ENCODE measurements around the gene ITGAX.

DNA sequence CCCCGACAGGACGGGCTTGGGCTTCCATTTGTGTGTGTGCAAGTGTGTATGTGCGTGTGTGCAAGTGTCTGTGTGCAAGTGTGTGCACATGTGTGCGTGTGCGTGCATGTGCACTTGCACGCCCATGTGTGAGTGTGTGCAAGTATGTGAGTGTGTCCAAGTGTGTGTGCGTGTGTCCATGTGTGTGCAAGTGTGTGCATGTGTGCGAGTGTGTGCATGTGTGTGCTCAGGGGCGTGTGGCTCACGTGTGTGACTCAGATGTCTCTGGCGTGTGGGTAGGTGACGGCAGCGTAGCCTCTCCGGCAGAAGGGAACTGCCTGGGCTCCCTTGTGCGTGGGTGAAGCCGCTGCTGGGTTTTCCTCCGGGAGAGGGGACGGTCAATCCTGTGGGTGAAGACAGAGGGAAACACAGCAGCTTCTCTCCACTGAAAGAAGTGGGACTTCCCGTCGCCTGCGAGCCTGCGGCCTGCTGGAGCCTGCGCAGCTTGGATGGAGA is 23.1 kb upstream of the ITGAX start:
- TF ChIP-seq EZH2phosphoT487 (IDR thresholded peaks at IDR 0.05; ENCODE audit: borderline replicate concordance): no peak
- TF ChIP-seq, protein P1, sequence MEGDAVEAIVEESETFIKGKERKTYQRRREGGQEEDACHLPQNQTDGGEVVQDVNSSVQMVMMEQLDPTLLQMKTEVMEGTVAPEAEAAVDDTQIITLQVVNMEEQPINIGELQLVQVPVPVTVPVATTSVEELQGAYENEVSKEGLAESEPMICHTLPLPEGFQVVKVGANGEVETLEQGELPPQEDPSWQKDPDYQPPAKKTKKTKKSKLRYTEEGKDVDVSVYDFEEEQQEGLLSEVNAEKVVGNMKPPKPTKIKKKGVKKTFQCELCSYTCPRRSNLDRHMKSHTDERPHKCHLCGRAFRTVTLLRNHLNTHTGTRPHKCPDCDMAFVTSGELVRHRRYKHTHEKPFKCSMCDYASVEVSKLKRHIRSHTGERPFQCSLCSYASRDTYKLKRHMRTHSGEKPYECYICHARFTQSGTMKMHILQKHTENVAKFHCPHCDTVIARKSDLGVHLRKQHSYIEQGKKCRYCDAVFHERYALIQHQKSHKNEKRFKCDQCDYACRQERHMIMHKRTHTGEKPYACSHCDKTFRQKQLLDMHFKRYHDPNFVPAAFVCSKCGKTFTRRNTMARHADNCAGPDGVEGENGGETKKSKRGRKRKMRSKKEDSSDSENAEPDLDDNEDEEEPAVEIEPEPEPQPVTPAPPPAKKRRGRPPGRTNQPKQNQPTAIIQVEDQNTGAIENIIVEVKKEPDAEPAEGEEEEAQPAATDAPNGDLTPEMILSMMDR (conservative IDR thresholded peaks at IDR 0.05; ENCODE audit: low read length): no peak
